HG03135 (cell line): ENCODE results near the gene NUDT15.

Experiments used
- ATAC-seq: cut with Tn5 transposase; IDR thresholded peaks from one replicate; pipeline ENCODE4 v1.9.1; 2021; ENCODE audit warnings: mild to moderate bottlenecking, moderate library complexity; ENCODE audit not compliant: unreplicated experiment

The NUDT15 gene

DNA sequence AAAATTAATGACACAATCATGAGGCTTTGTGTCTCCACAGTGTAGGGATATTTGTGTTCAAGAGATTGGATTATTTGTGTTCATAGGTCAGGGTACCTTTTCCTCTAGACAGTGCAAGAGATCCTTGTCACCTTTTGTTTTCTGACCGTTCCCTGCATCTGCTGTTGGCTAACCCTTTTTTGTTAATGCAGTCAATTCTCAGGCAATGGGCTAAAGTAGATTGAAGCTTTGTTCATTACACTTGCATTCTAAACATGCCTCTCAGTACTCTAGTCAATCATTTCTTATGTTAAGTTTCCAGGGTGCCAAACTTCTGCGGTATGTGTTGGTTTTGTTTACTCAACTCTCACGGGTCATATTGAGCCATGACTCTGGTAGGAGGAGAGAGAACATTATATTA lies 59.1 kb downstream of the NUDT15 start:
- no peak for ATAC-seq
